ENCODE data around the gene EXOSC5.
"Not testable (repeated sequence)": the region's sequence is repeated elsewhere in the genome, so short reads cannot be mapped to it uniquely, and the experiment has no call there.

EXOSC5 gene

GRCh38 chr19:41364524-41365391 is 32.4 kb downstream of the EXOSC5 start:
- no peak for DNase-seq

DNA sequence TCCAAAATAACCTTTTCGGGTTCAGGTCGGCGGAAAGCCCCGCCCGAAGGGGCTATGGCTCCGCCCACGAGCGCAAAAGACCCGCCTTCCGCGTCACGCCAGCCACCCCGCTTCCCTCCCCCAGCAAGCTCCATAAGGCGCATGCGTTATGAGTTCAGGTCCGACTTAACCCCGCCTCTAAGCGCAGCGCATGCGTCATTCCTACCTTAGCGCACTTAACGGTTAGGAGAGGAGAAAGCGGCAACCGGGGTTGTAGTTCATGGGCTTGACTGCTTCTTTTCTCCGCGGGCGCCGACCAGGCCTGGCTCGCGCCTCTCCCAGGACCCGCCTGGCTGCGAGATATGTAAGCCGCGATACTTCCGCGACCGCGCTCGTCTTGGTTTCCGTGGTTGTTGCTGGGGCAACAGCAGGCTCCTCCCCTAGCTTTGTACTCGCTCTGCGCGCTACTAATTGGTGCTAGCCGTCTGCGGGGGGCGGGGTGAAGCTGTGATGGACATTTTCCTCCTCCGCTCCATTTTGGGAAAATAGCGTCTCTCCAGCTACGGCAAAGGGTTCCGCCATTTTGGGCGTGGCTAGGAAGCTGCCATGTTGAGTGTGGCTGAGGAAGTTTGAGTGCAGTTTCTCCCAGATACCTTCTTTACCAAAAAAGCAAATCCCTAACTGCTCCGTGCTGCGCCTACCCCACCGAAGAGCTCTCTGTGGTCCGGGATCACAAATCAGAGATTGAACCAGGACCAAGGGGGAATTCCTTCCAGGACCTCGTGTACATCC is 33.2 kb downstream of the EXOSC5 start, which contains the start of gene B9D2:
B9D2 (minus strand) TSS at position 397 of the 771 bp plus-strand sequence. CDS start 630 bp downstream, outside the sequence.
- DNase-seq, result peak; percentile 95

DNA sequence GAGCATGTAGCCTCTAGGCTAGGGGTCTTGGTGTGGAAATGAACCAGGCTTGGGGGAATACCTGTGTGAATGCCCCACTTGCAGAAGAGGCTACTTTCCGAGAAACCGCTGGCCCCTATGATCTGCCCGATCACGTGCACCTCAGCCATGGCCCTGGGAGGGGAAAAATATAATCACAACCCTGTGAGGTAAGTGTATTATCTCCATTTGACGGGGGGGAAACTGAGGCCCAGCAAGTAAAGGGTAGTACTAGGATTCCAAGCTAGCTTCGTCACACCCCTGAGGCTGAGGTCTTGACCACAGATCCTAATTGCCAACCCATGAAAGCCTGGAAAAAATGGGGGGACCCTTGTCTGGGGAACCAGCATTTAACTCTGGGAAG is 33.8 kb downstream of the EXOSC5 start:
- no peak for DNase-seq

GRCh38 chr19:41362143-41362847 is 34.9 kb downstream of the EXOSC5 start:
- DNase-seq, result no peak

GRCh38 chr19:41359741-41360140 is 37.4 kb downstream of the EXOSC5 start:
- DNase-seq, result no peak

DNA sequence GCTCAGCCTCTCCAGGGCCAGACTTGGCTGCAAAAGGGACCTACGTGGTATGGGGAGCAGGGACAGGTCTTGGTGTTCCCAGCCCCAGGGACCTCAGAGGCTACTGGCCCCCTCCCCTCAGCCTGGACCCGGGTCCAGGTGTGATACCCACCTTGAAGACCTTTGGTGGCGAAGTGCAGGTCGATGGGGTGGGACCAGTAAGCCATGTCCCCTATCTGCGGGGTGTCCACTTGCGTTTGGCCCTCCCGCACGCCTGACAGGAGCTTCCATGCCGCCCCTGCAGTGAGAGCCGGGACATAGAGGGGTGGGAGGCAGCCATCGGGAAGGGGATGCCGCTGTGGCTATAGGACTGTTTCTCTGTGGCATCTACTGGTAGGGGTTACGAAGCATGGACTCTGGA is 39.4 kb downstream of the EXOSC5 start:
- DNase-seq, result no peak

GRCh38 chr19:41356984-41357739 is 40.0 kb downstream of the EXOSC5 start:
- DNase-seq, result no peak

- no peak for DNase-seq
Observed at GRCh38 chr19:41355802-41356201, 41.4 kb downstream of the EXOSC5 start.

GRCh38 chr19:41355035-41355434 is 42.1 kb downstream of the EXOSC5 start:
- no peak for DNase-seq

DNA sequence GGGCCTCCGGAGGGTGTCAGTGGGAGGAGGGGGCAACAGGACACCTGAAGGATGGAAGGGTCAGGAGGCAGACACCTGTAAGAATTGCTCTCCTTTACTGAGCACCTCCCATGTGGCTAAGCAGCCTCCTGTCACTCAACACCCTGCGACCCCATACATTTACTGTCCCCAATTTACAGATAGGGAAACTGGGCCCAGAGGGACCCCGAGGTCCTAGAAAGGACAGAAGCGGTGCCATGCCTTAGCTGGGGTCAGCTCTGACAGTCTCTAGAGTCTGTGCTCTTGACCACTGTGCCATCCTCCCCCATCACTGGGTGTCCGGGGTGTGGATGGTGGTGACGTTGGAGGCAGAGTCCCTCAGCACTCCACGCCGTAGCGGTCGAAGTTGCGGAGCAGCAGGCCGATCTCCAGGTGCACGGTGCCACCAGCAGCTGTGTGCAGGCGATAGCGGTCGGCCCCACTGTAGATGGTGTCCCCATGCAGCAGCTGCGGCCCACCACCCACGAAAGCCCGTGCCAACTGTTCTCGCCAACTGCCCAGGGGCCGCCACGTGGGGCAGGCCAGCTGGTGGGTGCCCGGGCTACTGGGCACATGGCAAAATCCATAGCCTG is 42.7 kb downstream of the EXOSC5 start:
- DNase-seq, result no peak

DNA sequence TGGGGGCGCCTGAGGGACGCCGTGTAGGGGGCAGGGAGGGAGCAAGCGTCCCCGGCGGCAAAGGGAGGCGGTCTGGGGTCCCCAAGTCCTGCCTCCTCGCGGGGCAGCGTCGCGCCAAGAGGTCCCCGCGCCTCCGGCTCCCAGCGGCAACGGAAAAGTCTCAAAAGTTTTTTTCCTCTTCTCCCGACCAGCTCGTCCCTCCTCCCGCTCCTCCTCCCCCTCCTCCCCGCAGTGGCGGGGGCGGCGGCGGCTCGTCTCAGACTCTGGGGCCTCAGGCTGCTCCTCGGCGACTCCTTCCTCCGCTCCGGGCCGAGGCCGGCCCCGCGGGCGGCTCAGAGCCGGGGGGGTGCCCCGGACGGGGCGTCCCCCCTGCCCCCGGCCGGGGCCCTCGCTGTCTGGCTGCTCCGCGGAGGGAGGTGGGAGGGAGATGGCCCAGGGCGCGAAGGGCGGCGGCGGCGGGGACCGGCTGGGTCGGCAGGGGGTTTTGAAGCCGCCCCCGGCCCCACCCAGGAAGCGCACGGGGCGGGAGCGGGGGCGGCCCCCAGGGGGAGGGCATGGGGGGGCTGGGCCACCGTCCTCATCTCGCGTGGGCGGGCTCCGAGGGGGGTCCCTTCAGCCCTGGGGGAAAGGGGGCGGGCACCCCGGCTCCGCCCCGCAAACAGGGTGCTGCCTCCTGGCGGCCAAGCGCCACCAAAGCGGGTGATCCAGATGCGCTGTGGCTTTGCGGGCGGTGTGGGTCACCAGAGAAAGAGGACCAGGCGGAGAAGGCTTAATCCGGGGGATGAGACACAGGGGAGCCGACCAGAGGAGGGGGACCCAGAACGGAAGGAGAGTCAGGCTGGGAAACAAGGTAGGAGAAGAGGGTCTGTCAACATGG is 43.5 kb downstream of the EXOSC5 start, which contains the start of gene TGFB1:
TGFB1 (minus strand) TSS at position 457 of the 877 bp plus-strand sequence. CDS start 878 bp downstream, outside the sequence.
- peak; percentile 66 for DNase-seq

DNA sequence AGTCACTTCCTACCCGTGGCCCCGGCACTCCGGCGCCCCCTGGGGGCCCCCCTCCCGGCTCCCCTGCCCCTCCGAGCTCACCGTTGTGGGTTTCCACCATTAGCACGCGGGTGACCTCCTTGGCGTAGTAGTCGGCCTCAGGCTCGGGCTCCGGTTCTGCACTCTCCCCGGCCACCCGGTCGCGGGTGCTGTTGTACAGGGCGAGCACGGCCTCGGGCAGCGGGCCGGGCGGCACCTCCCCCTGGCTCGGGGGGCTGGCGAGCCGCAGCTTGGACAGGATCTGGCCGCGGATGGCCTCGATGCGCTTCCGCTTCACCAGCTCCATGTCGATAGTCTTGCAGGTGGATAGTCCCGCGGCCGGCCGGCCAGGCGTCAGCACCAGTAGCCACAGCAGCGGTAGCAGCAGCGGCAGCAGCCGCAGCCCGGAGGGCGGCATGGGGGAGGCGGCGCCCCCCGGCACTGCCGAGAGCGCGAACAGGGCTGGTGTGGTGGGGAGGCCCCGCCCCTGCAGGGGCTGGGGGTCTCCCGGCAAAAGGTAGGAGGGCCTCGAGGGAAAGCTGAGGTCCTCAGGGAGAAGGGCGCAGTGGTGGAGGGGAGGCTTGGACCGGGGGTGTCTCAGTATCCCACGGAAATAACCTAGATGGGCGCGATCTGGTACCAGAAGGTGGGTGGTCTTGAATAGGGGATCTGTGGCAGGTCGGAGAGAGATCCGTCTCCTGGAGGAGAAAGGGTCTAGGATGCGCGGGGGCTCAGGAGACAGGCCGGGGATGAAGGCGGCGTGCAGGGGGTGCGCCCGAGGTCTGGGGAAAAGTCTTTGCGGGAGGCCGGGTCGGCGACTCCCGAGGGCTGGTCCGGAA is 44.3 kb downstream of the EXOSC5 start:
- DNase-seq, result peak; percentile 14

- DNase-seq, result no peak
Observed at GRCh38 chr19:41352279-41352608, 44.9 kb downstream of the EXOSC5 start.

DNA sequence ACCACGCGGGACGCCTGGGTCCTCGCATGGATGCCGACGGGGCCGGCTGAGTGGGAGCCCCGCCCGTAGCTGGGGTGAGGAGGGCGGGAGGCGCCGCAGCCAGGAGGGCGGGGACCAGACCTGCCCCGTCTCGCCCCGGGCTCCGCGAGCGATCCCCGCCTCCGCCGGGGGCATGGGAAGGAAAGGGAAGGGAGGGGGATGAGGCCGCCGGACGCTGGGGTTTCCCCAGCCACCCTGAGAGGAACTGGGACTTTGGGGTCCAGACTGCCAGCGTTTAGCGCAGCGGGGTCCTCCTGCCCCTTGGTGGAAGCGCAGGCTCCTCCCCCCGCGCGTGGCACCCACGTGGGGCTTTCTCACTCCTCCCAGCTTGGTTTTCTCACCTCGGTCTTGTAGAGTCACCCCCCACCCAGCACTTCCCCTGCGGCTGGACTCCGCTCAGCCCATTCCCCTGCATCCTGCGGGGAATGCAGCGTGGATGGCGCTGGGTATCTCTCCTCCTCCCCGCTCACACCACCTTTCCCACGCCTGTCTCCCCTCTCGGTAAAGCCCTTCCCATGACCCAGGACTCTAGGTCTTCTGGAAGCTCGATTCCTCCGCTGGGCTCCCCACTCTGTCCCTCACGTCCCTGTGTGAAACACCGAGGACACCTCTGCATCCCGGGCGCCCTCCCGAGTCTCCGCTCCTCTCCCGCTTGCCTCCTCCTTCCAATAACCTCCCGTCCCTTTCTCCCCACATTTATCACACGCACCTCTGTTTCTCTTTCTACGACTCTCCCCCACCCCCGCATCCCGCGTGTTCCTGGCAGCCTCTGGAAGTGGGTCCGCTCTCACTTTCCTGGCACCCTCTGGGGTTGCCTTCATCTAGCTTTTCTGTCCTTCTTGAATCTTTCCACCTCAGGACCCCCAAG is 45.6 kb downstream of the EXOSC5 start:
- DNase-seq, result peak; percentile 62

DNA sequence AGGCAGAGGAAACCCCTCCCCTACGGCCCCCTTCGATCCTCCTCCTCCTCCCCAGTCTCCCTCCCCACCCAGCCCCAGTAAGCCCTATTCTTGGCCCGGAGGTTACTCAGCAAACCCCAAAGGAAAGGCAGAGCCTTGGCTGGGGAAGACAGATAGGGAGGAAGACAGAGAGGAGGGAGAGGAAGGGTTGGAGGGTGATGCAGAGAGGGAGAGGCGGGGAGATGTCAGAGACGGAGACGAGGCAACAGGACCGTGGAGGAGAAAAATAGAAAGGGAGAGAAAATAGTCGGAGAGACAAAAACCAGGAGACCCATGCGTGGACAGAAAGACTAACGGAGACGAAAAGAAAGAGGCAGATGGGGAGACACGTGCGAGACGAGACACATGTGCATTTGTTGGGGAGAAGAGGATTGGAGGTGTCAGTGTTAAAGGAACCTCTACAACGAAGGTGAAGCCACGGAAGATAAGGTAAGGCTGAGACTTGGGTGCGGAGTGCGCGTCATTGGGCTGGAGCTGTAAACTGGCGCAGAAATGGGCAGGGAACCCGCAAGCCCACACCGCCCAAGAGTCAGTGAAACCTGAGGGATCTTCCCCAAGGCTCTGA is 46.3 kb downstream of the EXOSC5 start:
- no peak for DNase-seq

DNA sequence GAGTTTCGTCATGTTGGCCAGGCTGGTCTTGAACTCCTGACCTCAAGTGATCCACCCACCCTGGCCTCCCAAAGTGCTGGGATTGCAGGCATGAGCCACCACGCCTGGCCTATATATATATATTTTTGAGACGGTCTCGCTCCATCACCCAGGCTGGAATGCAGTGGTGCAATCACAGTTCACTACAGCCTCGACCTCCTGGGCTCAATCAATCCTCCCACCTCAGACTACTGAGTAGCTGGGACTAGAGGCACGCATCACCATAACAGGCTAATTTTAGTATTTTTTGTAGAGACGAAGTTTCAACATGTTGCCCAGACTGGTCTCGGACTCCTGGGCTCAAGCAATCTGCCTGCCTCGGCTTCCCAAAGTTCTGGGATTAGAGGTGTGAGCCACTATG is 50.2 kb downstream of the EXOSC5 start:
- not testable (repeated sequence) for DNase-seq

GRCh38 chr19:41344162-41344561 is 53.0 kb downstream of the EXOSC5 start:
- DNase-seq, result no peak
